HG03095 (cell line): ENCODE measurements around the gene REEP6.
A peak's percentile ranks its signal among the peaks of the same experiment; 100 is the strongest.
"Not testable (repeated sequence)": the region's sequence is repeated elsewhere in the genome, so short reads cannot be mapped to it uniquely, and the experiment has no call there.

ENCODE experiments used
- ATAC-seq: cut with Tn5 transposase; IDR thresholded peaks from one replicate; pipeline ENCODE4 v1.9.1; 2021; ENCODE audit warnings: moderate library complexity; ENCODE audit not compliant: unreplicated experiment

Gene REEP6

DNA sequence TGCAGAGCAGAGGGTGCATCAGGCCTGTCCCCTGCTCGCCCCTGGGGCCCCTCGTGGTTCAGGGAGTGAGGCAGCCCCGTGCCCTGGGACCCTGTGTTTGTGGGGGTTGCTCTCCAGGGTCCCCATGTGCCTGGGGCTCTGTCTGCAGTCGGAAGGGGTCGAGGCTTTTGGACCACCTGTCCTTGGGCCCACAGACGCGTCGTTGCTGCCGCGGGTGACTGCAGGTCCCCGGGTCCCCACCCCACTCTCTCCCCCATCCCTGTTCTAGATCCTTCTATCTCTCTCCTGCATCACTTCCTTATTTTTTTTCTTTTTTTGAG, 2.7 kb upstream of the REEP6 start:
- no peak for ATAC-seq

DNA sequence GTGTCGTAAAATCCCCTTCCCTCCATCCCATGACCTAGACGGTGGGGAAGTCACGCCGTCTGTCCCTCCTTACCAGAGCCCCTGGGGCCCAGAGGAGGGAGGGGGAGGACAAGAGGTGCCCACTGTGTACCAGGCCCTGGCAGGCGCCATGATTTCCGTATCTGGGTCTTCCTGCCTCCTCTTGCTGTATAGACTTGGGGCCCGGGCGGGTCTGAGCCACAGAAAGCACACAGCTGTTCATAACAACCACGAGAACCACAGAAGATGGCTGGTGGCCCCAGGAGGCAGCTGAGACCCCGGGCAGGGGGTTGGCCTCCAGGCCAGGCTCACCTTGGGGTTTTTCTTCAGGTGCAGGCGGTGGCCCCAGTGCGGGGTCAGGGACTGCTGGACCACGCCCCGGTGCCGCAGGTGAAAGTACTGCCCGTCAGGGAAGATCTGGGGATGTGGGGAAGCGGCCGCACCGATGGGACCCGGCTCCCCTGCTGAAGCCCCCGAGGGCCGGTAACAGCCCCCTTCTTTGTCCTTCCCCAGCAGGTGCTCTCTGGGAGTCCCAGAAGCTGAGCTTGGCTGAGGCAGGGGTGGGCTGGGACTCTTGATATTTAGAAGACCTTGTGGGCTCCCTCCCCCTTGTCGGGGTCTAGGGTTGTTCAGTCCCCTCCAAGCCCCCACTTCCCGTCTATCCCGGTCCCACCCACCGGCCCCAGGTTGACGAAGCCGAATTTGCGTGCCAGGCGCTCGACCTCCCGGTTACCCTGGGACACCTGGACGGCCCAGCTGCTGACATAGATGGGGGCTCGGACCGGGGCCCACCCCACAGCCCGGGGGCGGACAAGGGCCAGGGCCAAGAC, 1.3 kb upstream of the REEP6 start:
- ATAC-seq = no peak

DNA sequence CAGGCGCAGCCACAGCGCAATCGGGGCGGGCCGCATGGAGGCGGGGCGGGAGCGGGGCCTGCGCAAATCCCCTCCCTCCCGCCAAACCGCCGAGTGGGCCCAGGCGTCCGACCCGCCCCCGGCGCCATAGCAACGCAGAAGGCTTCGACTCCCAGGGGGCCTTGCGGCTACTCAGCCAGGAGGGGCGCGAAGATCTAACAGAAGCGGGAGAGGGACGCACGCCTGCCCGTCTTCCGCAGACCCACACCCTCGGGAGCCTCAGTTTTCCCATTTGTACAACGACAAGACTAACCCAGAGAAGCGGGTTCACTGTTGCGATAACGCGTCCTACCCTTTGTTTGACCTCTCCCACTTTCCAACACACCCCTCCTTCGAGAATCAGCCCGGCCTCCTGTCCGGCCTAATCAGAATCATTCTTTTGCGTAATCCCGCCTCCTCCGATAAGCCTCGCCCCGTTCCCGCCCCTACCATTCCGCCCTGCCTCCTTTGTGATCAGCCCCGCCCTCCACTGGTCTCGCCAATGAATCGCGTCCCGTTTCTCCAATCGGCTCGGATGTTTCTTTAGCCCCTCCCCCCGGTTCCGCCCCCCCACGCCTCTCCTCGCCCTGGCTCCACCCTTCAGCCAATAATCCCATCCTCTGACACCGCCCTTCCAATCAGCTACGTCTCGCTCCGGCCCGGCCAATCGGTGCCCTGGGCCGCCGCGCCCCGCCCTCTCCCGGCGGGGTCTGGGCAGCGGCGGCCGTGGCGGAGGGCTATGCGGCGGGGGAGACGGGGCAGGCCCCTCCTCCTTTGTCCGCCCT, 469 bp upstream of the REEP6 start, which contains the start of gene PCSK4:
TSS of gene PCSK4 (minus strand) at position 40 of the 803 bp plus-strand sequence. CDS start at position 36, 4 bp downstream.
- ATAC-seq = peak; percentile 69

DNA sequence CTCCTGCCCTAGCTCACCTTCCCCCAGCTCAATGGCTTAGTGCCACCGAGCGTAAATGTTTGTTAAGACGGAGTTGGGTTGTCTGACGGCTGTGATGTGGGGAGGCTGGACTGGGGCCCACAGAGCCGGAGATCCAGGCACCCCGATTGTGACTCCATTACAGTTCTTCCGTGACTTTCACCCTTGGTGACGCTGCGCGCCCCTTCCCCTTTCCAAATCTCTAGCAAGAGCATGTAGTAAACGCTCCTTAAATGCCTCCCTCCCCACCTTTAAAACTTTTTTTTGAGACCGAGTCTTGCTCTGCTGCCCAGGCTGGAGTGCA, 829 bp downstream of the REEP6 start:
- no peak for ATAC-seq

DNA sequence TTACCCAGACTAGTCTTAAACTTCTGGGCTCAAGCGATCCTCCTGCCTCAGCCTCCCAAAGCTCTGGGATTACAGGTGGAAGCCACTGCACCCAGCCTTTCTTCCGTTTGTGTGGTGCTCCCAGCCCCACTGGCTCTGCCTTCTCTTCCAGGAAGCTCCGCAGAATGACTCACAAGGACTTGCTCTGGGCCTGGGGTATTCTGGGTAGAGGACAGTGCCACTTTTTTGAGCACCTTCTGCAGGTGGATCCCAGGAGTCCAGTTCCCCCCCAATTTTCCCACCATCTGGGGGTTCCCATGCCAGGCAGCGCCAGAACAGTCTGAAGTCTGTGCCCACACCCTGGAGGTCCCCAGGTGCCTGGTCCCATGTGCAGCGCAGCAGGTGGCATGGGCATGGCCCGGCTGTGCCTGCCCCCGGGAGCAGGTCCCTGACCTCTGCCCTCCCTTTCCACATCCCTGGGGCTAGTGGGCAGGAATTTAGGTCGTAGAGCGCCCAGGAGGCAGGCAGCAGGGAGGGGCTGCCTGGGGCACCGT, 1.6 kb downstream of the REEP6 start:
- no peak for ATAC-seq

DNA sequence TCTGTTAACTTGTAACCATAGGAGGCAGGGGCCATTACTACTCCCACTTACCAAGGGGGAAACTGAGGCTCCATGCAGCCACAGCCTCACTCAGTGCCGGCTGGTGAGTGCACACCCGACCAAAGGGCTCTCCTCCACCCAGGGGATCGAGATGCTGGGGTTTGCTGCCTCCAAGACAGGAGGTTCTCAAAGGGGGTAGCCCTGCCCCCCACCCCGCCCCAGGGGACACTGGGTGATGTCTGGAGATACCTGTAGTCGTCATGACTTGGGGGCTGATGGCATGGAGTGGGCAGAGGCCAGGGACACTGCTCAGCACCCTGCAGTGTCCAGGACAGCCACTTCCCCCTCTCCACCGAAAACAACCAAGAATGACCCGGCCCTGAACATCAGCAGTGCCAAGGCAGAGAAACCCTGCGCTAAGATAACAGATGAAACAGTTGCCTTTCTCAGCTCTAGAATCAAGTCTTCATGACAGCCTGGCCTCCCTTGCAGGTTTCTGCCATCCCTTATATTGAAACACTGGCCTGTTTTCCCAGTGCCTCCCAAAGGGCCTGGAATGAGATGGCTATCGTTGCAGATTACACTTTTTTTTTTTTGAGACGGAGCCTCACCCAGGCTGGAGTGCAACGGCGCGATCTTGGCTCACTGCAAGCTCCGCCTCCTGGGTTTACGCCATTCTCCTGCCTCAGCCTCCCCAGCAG, 3.3 kb downstream of the REEP6 start:
- ATAC-seq = no peak

DNA sequence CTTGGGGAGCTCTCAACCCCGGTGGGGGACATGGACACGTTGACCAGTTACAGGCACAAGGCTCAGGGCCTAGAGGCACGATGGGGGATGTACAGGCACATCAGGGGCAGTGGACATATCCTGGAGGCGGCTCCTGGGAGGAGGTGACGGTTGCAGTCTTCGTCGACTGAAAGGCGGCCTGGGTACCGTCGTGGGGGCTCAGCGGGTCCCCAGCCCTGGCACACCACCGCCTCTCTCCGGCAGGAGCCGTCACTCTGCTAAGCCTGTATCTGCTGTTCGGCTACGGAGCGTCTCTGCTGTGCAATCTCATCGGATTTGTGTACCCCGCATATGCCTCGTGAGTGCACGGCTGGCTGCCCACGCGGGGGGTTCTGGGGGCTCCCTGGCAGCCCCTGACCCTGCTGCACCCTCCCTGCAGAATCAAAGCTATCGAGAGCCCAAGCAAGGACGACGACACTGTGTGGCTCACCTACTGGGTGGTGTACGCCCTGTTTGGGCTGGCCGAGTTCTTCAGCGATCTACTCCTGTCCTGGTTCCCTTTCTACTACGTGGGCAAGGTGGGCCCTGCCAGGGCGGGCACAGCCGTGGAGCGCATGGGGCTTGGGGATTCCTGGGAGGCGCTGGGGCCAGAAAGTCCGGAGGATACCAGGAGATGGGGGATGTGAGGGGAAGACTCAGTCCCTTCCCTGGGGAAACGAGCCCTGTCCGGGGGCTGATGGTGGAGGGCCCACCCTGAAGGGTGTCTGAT, 4.2 kb downstream of the REEP6 start:
- no peak for ATAC-seq

DNA sequence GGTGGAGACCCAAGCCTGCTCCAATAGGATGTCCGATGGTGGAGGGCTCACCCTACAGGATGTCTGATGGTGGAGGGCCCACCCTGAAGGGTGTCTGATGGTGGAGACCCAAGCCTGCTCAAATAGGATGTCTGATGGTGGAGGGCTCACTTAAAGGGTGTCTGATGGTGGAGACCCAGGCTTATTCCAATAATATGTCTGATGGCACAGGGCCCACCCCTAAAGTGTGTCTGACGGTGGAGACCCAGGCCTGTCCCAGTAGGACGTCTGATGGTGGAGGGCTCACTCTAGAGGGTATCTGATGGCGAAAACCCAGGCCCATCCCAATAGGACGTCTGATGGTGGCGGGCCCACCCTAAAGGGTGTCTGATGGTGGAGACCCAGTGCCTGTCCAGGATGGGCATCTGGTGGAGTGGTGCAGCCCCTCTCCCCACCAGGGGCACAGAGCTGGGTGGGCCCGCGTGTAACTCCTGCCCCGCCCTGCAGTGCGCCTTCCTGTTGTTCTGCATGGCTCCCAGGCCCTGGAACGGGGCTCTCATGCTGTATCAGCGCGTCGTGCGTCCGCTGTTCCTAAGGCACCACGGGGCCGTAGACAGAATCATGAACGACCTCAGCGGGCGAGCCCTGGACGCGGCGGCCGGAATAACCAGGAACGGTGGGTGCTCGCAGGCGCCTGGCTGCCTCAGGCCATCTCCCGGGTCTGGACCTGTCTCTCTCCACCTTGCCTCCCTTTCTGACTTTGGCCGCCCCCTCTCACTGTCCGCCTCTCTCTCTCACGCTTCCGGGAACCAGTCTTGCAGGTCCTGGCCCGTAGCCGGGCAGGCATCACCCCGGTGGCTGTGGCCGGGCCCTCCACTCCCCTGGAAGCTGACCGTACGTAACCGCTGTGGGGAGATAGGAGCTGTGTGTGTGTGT, 5.1 kb downstream of the REEP6 start:
- ATAC-seq = no peak

DNA sequence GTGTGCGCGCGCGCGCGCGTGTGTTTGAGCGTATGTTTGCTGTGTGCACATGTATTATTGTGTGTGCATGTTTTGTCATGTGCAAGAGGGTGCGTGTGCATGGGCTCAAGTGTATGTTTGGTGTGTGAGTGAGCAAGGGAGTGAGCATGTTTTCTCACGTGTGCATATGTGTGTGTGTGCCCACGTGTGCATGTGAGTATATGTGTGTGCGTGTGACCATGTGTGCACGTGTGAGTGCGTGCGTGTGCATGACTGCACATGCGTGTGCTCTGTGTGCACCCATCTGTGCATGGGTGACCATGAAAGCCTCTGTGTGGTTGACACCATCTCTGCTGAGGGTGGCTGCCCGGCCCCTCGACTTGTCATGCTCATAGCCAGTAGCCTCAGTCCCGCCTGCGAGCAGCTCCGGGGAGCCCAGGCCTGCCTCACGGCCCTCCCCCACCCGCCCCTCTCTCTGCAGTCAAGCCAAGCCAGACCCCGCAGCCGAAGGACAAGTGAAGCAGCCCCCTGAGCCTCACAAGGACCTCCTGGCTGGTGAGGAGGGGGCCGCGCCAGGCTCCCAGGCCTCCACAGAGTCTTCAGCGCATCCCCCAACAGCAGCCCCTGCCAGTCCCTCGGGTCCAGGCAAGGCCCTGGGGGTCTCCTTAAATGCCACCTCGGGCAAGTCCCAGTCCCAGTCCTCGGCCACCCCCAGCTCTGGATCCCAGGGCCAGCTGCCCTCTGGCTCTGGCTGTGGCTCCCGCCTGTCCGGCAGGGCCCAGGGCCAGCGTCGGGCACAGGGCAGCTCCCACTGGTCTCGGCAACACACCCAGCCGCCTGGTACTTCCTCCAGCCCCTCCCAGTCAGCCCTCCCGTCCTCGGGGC, 6.0 kb downstream of the REEP6 start:
- no peak for ATAC-seq

DNA sequence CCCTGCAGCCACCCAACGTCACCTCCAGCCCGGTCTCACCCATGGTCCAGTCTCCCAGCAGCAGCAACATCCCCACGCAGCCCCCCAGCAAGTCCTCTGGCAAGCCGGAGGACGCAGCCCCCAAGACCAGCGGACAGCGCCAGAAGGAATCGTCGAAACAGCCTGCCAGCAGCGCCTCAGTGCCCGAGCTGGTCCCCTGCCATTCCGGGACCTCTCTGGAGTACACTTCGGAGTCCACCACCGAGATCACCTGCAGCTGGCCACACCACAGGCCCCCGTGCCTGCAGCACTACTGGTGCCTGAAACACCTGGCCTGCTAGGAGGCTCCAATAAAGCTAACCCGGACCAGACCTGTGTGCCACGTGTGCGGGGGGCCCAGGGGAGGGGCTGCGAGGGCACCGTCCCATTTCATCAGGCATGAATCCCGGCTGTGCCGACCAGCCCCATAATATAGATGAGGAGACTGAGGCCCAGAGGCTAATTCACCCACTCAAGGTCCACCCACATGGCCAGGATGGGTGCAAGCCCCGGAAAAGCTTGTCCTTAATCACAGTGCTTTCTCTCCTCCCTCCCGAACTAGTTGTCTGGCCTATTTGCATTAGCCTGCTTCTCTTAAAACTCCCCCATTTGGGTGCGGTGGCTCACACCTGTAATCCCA, 6.7 kb downstream of the REEP6 start:
- no peak for ATAC-seq

DNA sequence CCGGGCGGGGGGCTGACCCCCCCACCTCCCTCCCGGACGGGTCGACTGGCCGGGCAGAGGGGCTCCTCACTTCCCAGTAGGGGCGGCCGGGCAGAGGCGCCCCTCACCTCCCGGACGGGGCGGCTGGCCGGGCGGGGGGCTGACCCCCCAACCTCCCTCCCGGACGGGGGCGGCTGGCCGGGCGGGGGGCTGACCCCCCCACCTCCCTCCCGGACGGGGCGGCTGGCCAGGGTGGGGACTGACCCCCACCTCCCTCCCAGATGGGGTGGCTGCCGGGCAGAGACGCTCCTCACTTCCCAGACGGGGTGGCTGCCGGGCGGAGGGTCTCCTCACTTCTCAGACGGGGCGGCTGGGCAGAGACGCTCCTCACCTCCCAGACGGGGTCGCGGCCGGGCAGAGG, 8.2 kb downstream of the REEP6 start:
- ATAC-seq = not testable (repeated sequence)

DNA sequence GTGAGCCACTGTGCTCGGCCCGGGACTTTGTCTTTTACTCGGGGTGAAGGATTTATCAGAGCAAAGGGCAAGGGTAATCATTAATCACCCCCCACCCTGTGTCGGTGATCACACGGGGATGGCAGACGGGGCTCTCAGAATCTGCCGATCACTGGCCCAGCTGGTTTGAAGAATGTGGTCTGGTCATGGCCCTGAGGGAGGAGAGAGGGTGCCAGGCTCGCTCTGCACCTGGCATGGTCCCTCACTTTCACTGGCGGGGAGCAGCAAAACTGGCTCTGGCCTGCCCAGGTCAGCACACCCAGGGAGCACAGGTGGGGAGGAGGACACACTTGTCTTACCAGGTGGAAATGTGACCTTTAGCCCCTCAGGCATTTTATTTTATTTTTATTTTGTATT, 10.2 kb downstream of the REEP6 start:
- ATAC-seq = no peak

DNA sequence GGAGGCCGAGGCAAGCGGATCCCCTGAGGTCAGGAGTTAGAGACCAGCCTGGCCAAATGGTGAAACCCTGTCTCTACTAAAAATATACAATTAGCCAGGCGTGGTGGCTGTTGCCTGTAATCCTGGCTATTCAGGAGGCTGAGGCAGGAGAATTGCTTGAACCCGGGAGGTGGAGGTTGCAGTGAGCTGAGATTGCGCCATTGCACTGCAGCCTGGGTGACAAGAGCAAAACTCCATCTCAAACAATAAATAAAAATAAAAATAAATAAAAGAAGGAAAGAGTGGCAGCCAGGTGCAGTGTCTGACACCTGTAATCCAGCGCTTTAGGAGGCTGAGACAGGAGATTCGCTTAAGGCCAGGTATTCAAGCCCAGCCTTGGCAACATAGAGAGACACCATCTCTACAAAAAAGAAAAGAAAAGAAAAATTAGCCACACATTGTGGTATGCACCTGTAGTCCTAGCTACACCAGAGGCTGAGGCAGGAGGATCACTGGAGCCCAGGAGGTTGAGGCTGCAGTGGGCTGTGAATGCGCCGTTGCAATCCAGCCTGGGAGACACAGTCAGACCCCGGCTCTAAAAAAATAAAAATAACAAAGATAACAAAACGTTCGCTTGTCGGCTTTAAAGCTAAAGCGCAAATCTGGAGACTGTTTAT, 11.6 kb downstream of the REEP6 start:
- no peak for ATAC-seq

DNA sequence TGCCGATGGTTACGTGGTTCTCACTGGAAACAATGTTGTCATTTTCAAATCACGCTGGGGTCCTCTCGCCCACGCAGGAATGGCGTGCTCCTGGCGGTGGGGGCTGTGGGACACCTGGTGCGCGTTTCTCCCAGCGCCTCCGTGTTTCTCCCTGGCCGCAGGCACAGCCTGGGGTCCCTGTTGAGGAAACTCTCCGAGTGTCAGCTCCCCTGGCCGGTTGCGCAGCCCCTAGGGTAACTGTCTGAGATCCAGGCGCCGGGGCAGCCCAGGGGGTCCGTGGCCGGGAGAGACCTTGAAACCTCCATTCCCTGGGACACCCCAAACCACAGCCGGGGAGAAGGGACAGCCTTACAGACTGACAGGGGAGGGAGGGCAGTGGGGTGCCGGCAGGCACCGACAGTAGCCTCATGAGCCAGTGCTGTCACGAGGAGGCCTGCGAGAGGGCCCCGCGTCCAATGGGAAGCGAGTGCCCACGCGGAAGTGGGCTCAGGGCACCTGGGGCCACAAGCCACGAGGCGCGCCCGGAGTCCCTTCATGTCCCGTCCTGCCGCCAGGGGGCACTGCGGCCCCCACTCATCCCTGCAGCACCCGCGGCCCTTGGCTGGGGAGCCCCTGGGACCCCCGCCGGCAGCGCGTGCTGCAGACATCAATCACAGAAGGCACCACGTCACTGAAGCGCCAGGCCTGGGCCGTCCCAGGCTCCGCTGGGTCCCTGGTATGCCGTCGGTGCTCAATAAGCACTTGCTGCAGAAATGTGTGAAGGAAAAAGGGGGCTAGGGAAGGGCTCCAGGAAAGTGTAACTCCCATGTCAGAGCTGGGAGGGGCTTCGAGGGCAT, 12.3 kb downstream of the REEP6 start:
- no peak for ATAC-seq

DNA sequence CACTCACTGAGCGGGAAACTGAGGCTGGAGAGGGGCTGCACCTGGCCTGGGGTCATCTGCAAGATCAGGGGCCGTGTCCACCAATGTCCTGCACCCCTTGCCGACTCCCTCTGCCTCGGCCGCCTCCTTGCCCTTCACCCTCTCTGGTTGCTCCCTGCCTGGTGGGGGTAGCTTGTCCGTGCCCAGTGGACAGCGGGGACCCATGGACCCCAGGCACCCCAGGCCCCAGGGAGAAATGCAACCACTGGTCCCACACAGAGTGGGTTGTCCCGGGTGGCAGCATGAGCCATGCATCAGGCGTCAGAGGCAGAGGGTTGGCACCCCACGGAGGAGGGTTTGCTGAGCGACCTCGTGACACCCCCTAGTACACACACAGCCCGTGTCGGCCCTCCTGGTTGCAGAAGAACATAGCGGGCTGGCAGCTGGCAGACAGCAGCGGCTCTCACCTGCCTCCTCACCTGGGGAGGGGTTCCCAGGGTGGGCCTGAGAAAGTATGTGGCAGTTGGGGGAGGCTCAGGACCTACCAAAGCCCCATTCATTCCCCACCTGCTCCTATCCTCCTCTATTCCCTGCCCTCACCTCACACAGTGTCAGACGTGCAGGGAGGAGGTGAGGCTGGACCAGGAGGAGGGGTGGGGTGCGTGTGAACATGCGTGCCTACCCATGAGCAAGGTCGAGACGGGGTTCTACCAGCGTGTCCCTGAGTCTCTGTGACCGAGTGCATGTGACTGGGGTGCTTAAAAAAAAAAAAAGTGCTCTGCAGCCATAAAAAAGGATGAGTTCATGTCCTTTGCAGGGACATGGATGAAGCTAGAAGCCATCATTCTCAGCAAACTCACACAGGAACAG, 13.2 kb downstream of the REEP6 start:
- no peak for ATAC-seq

DNA sequence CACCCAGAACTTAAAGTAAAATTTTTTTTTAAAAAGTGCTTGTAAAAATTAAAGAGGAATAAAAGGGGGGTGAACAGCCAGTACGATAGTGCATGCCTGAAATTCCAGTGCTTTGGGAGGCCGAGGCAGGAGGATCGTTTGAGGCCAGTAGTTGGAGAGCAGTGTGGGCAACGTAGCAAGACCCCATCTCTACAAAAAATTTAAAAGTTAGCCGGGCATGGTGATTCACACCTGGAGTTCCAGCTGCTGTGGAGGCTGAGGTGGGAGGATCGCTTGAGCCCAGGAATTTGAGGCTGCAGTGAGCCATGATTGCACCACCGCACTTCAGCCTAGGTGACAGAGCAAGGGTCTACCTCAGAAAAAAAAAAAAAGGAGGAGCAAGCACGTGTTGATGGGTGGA, 14.0 kb downstream of the REEP6 start:
- no peak for ATAC-seq
